Stimulated activated CD4-positive, alpha-beta T cell treated with anti-CD3 and anti-CD28 coated beads, Interleukin-4, amount 100 ng/mL, for 24 hours (primary cell): ENCODE measurements around the gene NTN1.
"Not testable (repeated sequence)": the region's sequence is repeated elsewhere in the genome, so short reads cannot be mapped to it uniquely, and the experiment has no call there.

Experiments
- DNase-seq: peaks from one replicate; pipeline ENCODE4 v3.0.0-alpha.2; 2020

Gene NTN1

DNA sequence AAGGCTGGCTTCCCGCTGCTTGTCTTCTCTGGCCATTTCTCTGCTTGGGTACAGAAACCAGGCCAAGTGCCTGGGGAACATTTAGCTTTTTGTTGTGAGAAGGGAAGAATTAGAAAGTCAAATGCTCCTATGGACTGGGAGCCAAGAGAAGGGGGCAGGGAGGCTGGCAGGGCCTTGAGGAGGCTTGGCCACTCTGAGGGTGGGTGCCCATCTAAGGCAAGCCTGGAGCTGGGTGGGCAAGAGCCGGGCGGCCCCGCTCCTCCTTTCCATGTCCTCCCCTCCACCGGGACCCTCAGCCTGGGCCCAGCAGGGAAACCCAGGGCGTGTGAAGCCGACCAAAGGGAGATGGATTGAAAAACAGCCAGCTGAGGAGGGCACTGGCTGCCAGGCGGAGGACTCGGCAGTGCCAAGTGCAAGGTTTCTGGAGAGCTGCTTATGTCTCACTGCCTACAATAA, 69.4 kb downstream of the NTN1 start:
- no peak for DNase-seq

DNA sequence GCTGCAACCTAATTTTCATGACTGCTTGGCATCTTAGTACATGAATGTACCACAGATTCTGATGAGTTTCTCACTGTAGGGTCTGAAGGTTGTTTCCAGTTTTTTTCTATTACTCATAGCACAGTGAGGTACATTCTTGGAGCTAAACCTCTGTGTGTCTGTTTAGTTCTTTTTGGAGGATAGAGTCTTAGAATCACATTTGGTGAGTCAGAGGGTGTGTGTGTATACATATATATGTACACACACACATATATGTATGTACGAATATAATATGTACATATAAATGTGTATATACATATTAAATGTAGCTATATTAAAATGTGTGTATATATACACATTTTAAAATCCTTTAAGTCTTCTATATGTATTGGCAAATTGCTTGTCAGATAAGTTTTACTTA, 72.9 kb downstream of the NTN1 start:
- DNase-seq, result no peak

DNA sequence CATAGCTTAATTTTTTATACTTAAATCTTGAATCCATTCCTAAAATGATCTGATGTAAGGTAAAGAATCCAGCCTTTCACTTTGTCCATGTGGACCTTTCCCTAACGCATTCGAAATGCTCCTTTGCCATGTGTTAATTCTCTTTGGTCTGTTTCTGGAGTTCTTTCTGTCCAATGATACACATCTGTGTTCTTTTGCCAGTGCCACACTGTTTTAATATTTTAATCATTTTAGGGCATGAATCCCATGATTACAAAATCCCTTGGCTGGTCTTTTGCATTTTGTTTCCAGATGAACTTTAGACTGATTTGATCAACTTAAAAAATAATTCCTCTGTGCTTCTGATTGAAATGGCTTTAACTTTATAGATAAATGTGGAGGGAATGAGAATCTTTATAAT, 74.1 kb downstream of the NTN1 start:
- DNase-seq, result no peak

DNA sequence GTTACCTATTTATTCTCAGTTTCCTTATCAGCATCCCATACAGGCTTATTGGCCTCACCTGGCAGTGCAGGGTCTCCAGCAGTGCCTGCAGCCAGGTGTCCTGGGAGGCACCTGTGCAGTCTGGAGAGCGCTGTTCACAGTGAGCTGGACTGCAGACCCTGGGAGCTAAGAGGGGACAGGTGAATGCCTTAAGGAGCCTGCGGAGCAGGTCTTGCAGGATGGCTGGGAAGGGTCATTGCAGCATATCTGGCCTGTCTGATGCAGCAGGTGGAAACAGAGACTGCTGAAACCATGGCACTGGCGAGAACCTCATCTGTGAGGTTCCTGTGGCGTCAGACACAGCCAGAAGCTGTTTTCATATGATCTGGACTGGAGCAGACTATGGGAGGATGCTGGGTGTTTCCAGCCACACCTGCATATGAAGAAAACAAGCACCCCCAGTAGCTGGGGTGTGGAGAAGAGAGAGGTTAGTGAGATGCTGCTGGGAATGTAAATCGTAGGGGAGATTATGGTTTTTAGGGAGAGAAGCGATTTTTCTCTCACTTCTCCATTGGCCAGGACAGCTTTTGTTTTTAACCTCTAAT, 77.0 kb downstream of the NTN1 start:
- no peak for DNase-seq

DNA sequence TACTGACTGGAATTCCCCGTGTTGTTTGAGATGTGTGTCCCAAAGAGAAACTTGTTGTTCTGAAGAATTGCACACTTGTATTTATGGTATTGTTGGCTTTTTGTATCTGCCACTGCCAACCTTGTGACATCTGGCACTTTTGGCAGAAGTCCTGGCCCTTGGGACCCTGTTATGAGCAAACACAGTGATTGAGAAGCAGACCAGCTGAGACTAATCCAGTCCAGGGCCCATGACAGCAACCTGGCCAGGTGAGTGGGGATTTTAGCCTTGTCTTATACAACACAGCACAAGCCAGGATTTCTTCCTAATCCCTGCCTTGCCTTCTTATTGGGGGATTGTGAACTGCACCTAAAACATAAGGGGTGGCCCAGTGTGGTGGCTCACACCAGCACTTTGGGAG, 80.0 kb downstream of the NTN1 start:
- no peak for DNase-seq

DNA sequence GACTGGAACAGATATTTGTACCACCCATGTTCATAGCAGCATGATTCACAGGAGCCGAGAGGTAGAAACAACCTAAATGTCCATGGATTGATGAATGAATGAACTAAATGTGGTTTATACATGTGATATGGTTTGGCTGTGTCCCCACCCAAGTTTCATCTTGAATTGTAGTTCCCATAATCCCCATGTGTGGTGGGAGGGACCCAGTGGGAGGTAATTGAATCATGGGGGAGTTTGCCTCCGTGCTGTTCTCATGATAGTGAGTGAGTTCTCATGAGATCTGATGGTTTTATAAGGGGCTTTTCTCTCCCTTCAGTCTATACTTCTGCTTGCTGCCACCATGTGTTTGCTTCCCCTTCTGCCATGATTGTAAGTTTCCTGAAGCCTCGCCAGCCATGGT, 81.9 kb downstream of the NTN1 start:
- DNase-seq, result not testable (repeated sequence)

DNA sequence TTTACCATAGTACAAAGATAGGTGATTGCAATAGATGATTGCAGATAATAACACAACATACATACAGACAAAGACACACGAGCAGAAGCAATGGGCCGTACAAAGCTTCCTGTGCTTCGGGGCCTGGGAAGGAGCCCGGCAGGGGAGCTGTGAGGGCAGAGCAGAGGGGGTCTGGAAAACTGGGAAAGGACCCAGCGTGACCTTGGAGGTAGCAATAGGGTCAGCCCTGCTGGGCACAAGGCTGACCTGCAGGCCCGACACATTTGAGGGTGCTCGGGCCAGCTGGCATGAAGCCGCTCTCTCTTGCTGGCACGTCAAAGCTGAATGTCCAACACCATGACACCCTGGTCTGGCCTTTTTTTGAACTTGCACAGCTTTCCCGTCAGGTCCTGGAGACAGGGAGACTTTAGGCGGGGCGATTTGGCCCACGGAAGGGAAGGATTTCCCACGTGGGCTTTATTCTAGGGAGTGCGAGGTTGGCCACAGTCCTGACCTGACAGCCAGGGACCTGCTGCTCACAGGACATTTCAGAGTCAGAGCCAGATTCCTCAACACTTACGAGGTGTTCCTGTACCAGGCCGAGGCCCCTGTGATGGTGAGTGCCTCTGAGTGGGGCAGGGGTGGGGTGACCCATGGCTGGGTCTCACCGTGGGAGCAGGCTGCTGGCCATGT, 83.2 kb downstream of the NTN1 start:
- no peak for DNase-seq

DNA sequence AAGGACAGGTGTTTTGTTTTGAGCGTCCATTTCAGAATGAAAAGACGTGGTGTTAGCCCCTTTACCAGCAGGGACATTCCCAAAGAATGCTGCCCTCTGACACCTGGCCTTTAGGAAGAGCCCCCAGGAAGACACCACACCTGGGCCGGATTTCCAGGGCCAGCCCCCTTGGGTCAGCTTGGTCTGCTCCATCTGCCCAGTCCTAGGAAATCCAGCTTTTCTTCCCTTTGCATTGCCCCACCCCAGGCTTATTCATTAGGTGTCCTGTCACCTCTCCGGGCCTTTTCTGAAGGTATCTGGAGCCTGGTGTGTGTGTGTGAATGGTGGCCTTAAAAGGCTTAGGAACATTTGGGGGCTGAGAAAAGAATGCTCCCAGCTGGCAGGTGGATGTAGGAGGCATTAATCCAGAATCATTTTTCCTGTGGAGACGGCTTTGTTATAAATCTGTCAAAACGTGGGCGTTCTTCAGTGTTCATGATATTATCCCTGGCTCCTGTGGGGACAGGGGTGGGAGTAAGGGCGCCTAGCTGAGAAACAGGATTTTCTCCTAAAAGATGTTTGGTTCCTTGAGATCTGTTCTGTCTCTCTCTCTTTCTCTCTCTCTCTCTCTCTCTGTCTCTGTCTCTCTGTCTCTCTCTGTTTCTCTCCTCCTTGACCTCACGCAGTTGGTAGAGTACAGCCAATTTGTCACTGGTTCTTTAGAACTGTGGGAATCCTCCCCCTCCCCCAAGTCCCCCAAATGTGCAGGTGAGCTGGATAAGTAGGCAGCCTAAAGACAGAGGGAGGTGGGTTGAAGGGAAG, 84.0 kb downstream of the NTN1 start:
- DNase-seq, result no peak

DNA sequence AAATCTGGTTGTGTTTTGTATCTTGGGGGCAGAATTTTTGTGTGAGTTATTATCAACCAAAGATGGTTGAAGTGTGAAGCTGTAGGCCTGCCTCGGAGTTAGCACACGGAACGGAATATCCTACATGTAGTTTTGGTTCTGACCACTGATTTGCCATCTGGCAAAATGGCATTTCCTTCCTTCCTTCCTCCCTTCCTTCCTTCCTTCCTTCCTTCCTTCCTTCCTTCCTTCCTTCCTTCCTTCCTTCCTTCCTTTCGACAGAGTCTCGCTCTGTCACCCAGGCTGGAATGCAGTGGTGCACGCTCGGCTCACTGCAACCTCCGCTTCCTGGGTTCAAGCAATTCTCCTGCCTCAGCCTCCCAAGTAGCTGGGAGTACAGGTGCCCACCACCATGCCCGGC, 85.0 kb downstream of the NTN1 start:
- not testable (repeated sequence) for DNase-seq

DNA sequence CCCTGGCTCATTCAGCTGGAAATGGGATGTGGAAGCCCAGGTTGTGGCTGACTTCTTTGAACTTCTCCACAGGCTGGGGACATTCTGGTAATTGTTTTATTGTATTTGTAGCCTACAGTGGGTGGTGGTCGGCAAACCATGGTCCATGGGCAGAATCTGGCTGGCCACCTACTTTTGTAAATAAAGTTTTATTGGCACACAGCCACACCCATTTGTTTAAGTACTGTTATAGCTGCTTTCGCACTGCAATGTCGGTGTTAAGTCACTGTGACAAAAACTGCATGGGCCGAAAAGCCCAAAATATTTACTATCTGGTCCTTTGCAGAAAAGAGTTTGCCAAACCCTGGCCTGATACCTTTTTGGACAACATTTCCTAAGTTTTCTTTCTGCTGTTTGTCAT, 86.2 kb downstream of the NTN1 start:
- DNase-seq, result no peak

DNA sequence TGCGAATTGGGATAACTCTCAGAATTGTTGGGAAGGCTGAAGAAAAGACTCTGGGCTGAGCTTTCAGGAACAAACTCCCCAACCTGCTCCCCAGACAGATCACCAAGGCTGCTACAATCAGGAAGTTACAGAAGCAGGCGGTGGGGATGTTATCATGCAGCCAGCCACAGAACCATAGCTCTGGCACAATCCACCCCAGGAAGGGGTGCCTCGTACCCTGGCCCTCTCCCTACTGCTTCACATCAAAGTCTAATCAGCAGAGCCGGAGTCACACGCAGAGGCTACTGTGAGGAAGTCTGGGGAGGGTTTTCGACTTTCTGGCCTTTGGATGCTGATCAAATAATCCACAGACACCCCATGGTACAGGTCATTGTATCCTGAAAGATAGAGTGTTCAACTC, 86.8 kb downstream of the NTN1 start:
- no peak for DNase-seq

DNA sequence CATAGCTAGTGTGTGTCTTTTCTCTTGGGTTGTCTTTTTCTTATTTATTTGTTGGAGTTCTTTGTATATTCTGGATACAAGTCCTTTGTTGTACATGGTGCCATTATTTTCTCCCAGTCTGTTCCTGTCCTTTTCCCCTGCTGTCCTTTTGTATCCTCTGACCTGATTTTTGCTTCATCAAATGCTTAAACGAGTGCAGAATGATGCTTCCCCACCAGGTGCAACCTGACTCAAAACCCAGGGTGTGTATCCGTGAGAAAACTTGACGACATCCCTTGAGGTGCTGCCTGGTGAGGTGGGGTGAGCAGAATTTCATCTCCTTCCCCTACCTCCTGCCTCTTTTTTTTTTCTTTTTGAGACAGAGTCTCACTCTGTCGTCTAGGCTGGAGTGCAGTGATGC, 88.6 kb downstream of the NTN1 start:
- DNase-seq, result no peak

DNA sequence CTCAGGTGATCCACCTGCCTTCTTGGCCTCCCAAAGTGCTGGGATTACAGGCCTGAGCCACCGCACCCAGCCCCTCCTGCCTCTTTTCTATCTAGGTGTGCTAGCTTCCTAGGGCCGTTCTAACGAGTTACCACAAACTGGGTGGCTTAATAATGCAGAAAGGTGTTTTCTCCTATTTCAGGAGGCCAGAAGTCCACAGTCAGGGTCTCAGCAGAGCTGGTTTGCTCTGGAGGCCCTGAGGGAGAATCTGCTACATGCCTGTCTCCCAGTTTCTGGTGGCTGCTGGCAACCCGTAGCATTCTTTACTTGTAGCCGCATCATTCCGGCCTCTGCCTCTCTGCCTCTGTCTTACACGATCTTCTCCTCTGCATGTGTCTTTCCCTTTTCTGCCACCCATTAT, 89.2 kb downstream of the NTN1 start:
- DNase-seq, result no peak

DNA sequence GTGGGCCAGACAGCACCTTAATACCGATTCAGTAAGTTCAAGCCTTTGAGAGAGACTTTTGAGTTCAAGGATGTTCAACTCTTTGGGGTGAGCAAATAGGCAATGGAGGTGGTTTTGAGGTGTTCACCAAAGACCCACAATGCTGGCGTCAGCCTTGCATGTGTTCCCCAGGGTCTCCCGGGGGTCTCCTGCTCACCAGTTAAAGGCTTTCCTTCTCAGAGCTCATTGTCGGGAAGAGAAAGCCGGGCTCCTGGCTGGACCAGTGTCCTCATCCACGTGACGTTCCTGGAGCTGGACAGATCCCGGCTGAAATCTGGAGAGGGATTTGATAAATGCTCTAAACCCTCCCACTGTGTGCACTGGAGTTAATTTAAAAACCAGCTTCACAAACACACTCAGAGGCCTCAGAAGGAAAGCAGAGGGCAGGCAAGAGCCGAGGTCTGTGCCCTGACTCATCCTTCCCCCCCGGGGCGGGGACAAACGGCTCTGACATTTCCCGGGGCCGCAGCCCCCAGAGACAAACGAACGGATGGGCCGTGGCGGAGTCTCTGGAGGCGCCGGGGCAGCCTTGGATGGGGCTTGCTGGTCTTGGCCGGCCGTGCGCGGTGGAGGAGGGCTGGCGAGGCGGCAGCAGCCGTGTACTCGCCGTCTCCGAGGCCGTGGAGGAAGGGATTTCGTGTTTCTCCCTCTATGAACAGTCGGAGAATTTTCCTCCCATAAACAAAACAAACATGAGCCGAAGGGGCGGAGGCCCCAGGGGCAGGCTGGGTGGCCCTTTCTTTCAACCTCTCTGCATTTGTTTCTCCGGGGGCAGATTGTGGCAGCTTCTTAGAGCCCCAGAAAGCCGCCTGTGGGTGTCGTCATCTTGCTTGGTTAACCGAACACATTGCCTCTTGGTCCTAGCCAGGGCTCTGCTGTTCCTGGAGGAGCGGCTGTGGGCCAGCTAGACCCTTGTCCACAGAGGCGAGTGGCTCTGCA, 94.2 kb downstream of the NTN1 start:
- peak; percentile 36 for DNase-seq

DNA sequence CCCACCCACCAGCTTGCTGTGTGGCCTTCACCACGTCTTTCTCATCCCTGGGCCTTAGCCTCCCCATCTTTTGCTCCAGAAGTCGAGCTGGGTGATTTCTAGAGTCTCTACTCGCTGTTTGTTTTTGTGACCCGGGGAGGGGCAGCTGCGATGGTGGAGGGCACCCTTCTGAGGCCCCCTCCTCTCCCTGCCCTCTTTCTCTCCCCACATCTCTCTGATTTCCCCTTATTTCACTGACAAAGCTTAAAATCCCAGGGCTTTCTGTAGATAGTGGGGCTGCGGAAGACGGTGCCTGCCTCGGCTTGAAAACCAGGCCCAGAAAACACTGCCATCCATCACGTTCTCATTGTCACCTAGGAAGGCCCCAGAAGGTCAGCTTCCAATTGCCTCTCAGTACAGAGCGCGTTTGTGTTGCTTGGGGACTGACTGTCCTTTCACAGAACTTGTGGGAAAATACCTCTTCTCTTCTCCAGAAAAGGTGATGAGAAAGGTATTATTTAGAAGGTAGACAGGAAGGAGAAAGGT, 95.1 kb downstream of the NTN1 start:
- no peak for DNase-seq

DNA sequence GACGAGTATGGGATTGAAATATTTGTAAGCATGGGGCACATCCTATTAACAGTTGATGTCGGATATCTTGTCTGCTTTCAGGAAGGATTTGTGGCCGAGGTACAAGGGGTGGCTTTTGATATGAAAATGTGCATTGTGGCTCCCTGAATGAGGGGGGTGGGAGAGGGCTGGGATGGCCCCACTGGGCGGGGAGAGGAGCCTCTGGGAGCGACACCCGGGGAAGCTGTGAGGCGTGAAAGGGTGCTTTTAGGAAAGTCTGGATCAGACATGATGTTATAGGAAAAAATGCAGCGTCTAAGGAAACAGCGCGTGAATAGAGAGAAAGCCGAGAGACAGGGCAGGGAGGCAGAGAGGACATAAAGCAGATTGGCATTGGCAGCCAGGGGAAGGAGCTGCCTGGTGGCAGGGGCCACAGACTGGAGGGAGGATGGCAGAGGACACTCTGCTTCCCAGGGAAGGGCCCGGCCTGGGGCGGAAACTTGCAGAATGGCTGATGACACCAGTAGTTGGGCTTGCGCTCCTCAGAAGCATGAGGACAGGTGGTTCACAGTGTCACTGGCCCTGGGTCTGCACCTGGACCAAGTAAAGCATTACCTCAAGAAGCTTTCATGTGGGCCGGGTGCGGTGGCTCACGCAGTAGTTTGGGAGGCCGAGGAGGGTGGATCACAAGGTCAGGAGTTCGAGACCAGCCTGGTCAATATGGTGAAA, 95.7 kb downstream of the NTN1 start:
- DNase-seq, result no peak

DNA sequence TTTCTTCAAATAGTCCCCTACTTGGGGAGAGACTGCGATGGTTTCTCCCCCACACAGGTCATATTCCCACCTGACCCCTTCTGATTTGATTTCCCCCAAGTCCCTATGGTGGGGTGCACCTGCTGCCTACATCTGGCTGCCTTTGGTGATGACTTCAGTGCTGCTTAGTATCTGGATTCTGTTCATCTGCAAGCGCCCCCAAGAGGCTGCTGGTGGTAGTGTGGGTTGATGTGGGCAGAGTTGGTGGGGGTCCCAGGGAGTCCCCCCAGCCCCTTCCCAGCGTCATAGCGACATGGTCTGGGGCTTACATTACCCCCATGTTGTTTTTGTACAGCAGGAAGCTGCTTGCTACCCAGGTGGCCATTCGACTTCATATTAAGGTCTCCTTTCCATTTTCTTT, 99.2 kb downstream of the NTN1 start:
- DNase-seq, result no peak

DNA sequence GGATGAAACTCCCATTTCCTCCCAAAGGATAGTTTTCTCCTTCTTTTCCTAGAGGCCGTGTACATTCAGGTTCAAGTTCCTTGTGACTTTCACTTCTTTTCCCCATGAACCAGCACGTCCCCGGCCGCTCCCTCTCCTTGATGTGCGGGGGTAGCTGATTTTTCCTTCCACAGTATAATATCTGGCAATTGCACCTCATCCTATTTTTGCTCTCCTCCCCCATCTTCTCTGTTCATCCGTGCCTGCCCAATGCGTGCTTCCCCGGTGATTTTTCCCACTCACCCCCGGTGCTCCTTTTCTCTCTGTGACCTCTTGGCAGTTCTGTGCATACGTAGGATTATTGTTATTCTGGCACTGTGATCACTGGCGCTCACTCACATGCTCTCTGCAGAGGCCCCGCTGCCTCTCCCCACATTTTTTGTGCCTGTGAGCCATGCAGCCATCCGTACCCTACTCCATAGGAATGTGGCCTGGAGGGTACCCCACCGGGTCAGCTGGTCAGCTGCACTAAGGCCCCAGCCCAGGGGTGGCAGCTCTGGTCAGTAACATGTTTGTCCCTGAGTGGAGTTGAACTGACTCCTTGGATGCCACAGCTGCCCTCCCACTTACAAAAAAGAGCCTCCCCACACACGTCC, 100.0 kb downstream of the NTN1 start:
- DNase-seq, result no peak

DNA sequence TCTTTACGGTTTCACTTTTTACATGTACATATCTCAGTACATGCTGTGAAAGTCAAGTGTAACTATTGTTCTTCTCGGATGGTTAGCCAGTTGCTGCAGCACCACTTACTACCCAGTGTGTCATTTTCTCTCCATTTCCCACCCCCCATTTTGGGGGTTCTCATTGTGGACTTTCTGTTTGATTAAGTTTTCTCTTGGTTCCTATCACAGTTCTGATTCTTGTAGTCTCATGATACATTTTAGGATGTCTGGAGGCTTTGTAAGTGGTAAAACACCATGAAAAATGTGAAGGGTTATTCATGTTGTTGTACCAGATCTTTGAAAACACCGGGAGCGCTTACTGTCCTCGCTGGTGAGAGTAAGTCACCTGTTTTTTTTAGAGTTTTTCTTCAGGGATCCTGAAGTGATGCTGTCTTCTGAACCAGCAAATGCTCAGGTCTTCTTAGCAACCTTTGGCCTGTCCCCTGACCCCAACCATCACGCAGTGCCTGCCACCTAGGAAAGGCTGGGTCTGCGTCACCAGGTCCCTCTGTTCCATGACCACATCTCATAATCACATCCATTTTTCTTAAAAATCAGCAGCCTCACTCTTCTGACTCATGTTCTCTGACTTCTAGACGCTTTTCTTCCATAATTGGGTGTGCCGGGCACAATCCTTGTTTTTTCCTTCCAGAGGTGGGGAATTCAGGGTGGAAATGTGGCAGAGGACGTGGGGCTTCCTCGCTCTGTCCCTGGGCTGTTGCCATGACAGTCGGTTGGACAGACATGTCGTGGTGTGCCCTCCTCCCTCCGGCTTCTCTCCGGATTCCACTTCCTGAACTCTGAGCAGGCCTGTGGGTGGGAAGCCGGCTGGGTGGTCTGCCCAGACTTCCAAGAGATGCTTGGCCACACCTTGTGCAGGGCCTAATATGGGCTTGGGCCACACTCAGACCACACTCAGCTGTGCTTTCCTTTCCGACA, 102.6 kb downstream of the NTN1 start:
- no peak for DNase-seq

DNA sequence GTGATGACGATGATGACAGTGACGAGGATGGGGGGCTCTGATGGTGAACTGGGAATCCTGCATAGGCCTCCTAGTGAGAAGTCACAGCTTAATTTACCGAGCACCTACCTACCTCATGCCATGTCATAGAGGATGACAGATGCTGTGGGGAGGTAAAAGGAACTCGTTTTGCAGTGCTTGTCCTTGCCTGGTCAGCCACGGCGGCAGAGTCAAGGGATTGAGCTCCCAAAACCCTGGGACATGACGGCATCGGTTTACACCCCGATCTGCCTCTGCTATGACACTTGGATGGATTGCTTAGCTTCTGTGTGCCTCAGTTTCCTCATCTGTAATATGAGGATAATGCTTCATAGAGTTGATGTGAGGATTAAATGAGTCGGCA, 103.2 kb downstream of the NTN1 start:
- DNase-seq, result no peak
